CD4-positive, CD25-positive, alpha-beta regulatory T cell (primary cell): ENCODE measurements around the gene NDUFB6. TPM values are rescaled to one million over a fixed set of nuclear protein-coding genes. Genes with fewer than 3 reads are reported as not detected.

Source experiments
- ATAC-seq, 2 donors: fragments of 150-1000 bp; cut with Tn5 transposase; one replicate each; pipeline ENCODE4 v1.10.0; 2021; ENCODE audit warnings: low read depth in 2 of 2, moderate number of reproducible peaks in 2 of 2, moderate library complexity in 1 of 2
- DNase-seq, 3 donors: peaks; one replicate each; pipeline versions ENCODE4 v3.0.0 to v3.0.0-alpha.2; 2012 to 2022; ENCODE audit warnings: mixed read lengths in 1 of 3
- H3K27ac ChIP-seq: one replicate; pipeline ENCODE4 v1.7.0; 2013; ENCODE audit warnings: mild to moderate bottlenecking, low read length; ENCODE audit not compliant: insufficient read depth, poor library complexity, severe bottlenecking
- H3K27me3 ChIP-seq: one replicate; pipeline ENCODE4 v1.7.0; 2013; ENCODE audit warnings: low read length; ENCODE audit not compliant: control insufficient read depth, insufficient read depth
- H3K36me3 ChIP-seq: one replicate; pipeline ENCODE4 v1.7.0; 2013; ENCODE audit warnings: mild to moderate bottlenecking, low read length, moderate library complexity; ENCODE audit not compliant: control insufficient read depth, insufficient read depth
- H3K4me1 ChIP-seq: 2 replicates; pipeline ENCODE4 v1.7.0; 2013; ENCODE audit warnings: mild to moderate bottlenecking, low read length; ENCODE audit not compliant: insufficient read depth, control insufficient read depth, poor library complexity, severe bottlenecking
- H3K4me3 ChIP-seq: one replicate; pipeline ENCODE4 v1.7.0; 2013; ENCODE audit warnings: low read depth, mild to moderate bottlenecking, low read length, moderate library complexity
- H3K9me3 ChIP-seq, 2 experiments: 1 replicate in 1 of 2; 2 replicates in 1 of 2; pipeline ENCODE4 v1.7.0; 2013; ENCODE audit warnings: low read length in 2 of 2, mild to moderate bottlenecking in 1 of 2, moderate library complexity in 1 of 2; ENCODE audit not compliant: control insufficient read depth in 2 of 2
- H3K27ac Mint-ChIP-seq, 3 donors: one replicate each; pipeline ENCODE4 v1.8.0; 2020 to 2022; ENCODE audit warnings: mild to moderate bottlenecking in 3 of 3, mixed read lengths in 3 of 3, moderate library complexity in 2 of 3
- H3K27me3 Mint-ChIP-seq: one replicate; pipeline ENCODE4 v1.8.0; 2022; ENCODE audit warnings: mild to moderate bottlenecking, mixed read lengths
- H3K36me3 Mint-ChIP-seq: one replicate; pipeline ENCODE4 v1.8.0; 2020; ENCODE audit warnings: mixed read lengths
- H3K4me1 Mint-ChIP-seq, 4 donors: one replicate each; pipeline ENCODE4 v1.8.0; 2020 to 2022; ENCODE audit warnings: mixed read lengths in 4 of 4, mild to moderate bottlenecking in 1 of 4
- H3K4me3 Mint-ChIP-seq, 4 donors: one replicate each; pipeline ENCODE4 v1.8.0; 2020 to 2022; ENCODE audit warnings: mild to moderate bottlenecking in 4 of 4, mixed read lengths in 4 of 4, moderate library complexity in 3 of 4
- H3K9me3 Mint-ChIP-seq, 7 donors: one replicate each; pipeline ENCODE4 v1.8.0; 2020 to 2022; ENCODE audit warnings: mixed read lengths in 7 of 7, mild to moderate bottlenecking in 3 of 7, moderate library complexity in 2 of 7
- polyA plus RNA-seq, 4 donors: library from polyadenylated mRNA; unstranded; fragments of 300-500 nt; fragmentation: Illumina TruSeq; gene quantifications; one replicate each; pipeline ENCODE4 v1.2.3, GENCODE V29; 2021
- total RNA-seq: library from RNA; stranded (reverse); gene quantifications from one replicate; pipeline ENCODE4 v1.2.3, GENCODE V29; 2022

NDUFB6 gene
- total and polyA plus RNA-seq, 5 donors from 2014 or later = 19.6 to 109 (median 71.6) TPM

GRCh38 chr9:32579706-32580331 lies 6.9 kb upstream of the NDUFB6 start:
- H3K9me3 Mint-ChIP-seq = no peaks in the 10 kb centered on the region
- Histone ChIP-seq H3K36me3 (no peaks in the 10 kb centered on the region), H3K27ac (no peak overlapping the region), H3K4me3 (no peak overlapping the region), H3K9me3 (no peaks in the 10 kb centered on the region), H3K4me1 (no peaks in the 10 kb centered on the region), H3K27me3 (peaks cover 8% of the 10 kb centered on the region)
- peak overlapping the region in 1 of 4 donors; percentile 36 for H3K4me3 Mint-ChIP-seq
- no peaks in the 10 kb centered on the region for H3K36me3 Mint-ChIP-seq
- ATAC-seq = peak in 1 of 2 donors; percentile 50
- H3K4me1 Mint-ChIP-seq = peaks cover 0 to 6% (median 4%) of the 10 kb centered on the region in 4 donors
- peak; percentile 70 to 77 (median 77) for DNase-seq
- no peak overlapping the region for H3K27ac Mint-ChIP-seq
- H3K27me3 Mint-ChIP-seq = peaks cover 51% of the 10 kb centered on the region

- Mint-ChIP-seq H3K4me1 (peaks cover 2 to 7% (median 4%) of the 10 kb centered on the region in 4 donors), H3K4me3 (no peak overlapping the region), H3K9me3 (no peaks in the 10 kb centered on the region), H3K36me3 (no peaks in the 10 kb centered on the region), H3K27me3 (peaks cover 47% of the 10 kb centered on the region), H3K27ac (no peak overlapping the region)
- Histone ChIP-seq H3K4me3 (no peak overlapping the region), H3K27ac (no peak overlapping the region), H3K27me3 (peaks cover 6% of the 10 kb centered on the region), H3K4me1 (no peaks in the 10 kb centered on the region), H3K36me3 (no peaks in the 10 kb centered on the region), H3K9me3 (no peaks in the 10 kb centered on the region)
- DNase-seq (no peak), ATAC-seq (no peak)
Measured at GRCh38 chr9:32578976-32579375, 6.0 kb upstream of the NDUFB6 start.

- no peak overlapping the region for H3K27ac Mint-ChIP-seq
- no peak overlapping the region for H3K4me3 ChIP-seq
- H3K9me3 ChIP-seq = no peaks in the 10 kb centered on the region
- peaks cover 54% of the 10 kb centered on the region for H3K27me3 Mint-ChIP-seq
- no peak overlapping the region for H3K27ac ChIP-seq
- H3K9me3 Mint-ChIP-seq = no peaks in the 10 kb centered on the region
- peaks cover 6% of the 10 kb centered on the region for H3K27me3 ChIP-seq
- no peak for ATAC-seq
- peaks cover 11% of the 10 kb centered on the region for H3K4me1 ChIP-seq
- DNase-seq = no peak
- peaks cover 9 to 21% (median 17%) of the 10 kb centered on the region in 4 donors for H3K4me1 Mint-ChIP-seq
- H3K36me3 ChIP-seq = no peaks in the 10 kb centered on the region
- H3K36me3 Mint-ChIP-seq = no peaks in the 10 kb centered on the region
- no peak overlapping the region for H3K4me3 Mint-ChIP-seq
Measured at GRCh38 chr9:32577316-32577715, 4.4 kb upstream of the NDUFB6 start.

- no peak overlapping the region for H3K4me3 ChIP-seq
- no peak overlapping the region for H3K4me3 Mint-ChIP-seq
- H3K36me3 Mint-ChIP-seq = peaks cover 4% of the 10 kb centered on the region
- ATAC-seq (no peak), DNase-seq (no peak)
- H3K4me1 Mint-ChIP-seq = peaks cover 18 to 40% (median 30%) of the 10 kb centered on the region in 4 donors
- no peaks in the 10 kb centered on the region for H3K36me3 ChIP-seq
- H3K4me1 ChIP-seq = peaks cover 23% of the 10 kb centered on the region
- H3K27me3 Mint-ChIP-seq = peaks cover 44% of the 10 kb centered on the region
- no peaks in the 10 kb centered on the region for H3K9me3 Mint-ChIP-seq
- no peaks in the 10 kb centered on the region for H3K9me3 ChIP-seq
- no peak overlapping the region for H3K27ac ChIP-seq
- peaks cover 2% of the 10 kb centered on the region for H3K27me3 ChIP-seq
- no peak overlapping the region for H3K27ac Mint-ChIP-seq
Measured at GRCh38 chr9:32574858-32575257, 1.9 kb upstream of the NDUFB6 start.

- Mint-ChIP-seq H3K9me3 (peaks cover 0 to under 1% (median 0%) of the 10 kb centered on the region in 7 donors), H3K4me3 (peak overlapping the region; percentile 99 to 100 (median 99)), H3K36me3 (peaks cover 7% of the 10 kb centered on the region), H3K27me3 (peaks cover 36% of the 10 kb centered on the region), H3K27ac (peak overlapping the region; percentile 99 to 100 (median 99)), H3K4me1 (peaks cover 17 to 41% (median 31%) of the 10 kb centered on the region in 4 donors)
- H3K9me3 ChIP-seq = no peaks in the 10 kb centered on the region
- no peak for ATAC-seq
- H3K36me3 ChIP-seq = no peaks in the 10 kb centered on the region
- peak overlapping the region; percentile 92 for H3K27ac ChIP-seq
- peaks cover 23% of the 10 kb centered on the region for H3K4me1 ChIP-seq
- peaks cover 2% of the 10 kb centered on the region for H3K27me3 ChIP-seq
- peak overlapping the region; percentile 98 for H3K4me3 ChIP-seq
- DNase-seq = no peak
Measured at GRCh38 chr9:32573821-32574220, 862 bp upstream of the NDUFB6 start.

GRCh38 chr9:32571969-32572899 lies 725 bp downstream of the NDUFB6 start:
- H3K36me3 ChIP-seq = peaks cover 9% of the 10 kb centered on the region
- H3K4me1 ChIP-seq = peaks cover 23% of the 10 kb centered on the region
- ATAC-seq = peak; percentile 91 to 92
- no peaks in the 10 kb centered on the region for H3K9me3 ChIP-seq
- DNase-seq = peak; percentile 66 to 92 (median 83)
- H3K27ac ChIP-seq = peak overlapping the region; percentile 92
- Mint-ChIP-seq H3K4me3 (peak overlapping the region; percentile 99 to 100 (median 99)), H3K36me3 (peaks cover 19% of the 10 kb centered on the region), H3K27ac (peak overlapping the region; percentile 99 to 100 (median 99)), H3K27me3 (peaks cover 21% of the 10 kb centered on the region), H3K9me3 (peaks cover 0 to 2% (median 0%) of the 10 kb centered on the region in 7 donors), H3K4me1 (peaks cover 21 to 47% (median 32%) of the 10 kb centered on the region in 4 donors)
- peak overlapping the region; percentile 98 for H3K4me3 ChIP-seq
- H3K27me3 ChIP-seq = peaks cover 2% of the 10 kb centered on the region

- no peaks in the 10 kb centered on the region for H3K9me3 ChIP-seq
- H3K9me3 Mint-ChIP-seq = peaks cover 0 to 2% (median 0%) of the 10 kb centered on the region in 7 donors
- no peak overlapping the region for H3K27ac ChIP-seq
- peaks cover 21 to 48% (median 34%) of the 10 kb centered on the region in 4 donors for H3K4me1 Mint-ChIP-seq
- peak overlapping the region in 1 of 3 donors; percentile 82 for H3K27ac Mint-ChIP-seq
- no peak for ATAC-seq
- peaks cover 8% of the 10 kb centered on the region for H3K27me3 Mint-ChIP-seq
- no peak for DNase-seq
- H3K4me3 ChIP-seq = no peak overlapping the region
- peaks cover 27% of the 10 kb centered on the region for H3K36me3 Mint-ChIP-seq
- H3K27me3 ChIP-seq = no peaks in the 10 kb centered on the region
- H3K4me1 ChIP-seq = peaks cover 23% of the 10 kb centered on the region
- peaks cover 25% of the 10 kb centered on the region for H3K36me3 ChIP-seq
- peak overlapping the region in 2 of 4 donors; percentile 14 to 41 for H3K4me3 Mint-ChIP-seq
Measured at GRCh38 chr9:32570262-32570661, 2.7 kb downstream of the NDUFB6 start.
